SK-N-SH (cell line): ENCODE results near the gene THAP3. TPM values are rescaled to one million over a fixed set of nuclear protein-coding genes. Genes with fewer than 3 reads are reported as not detected.

Experiments
- CTCF ChIA-PET: fragments of 300-600, 350-600 bp; formaldehyde crosslinking; extraction: SDS; loops from one replicate; lab custom pipeline; 2021; lab: Yijun Ruan, JAX
- POLR2A ChIA-PET: fragments of 350-600 bp; sonication (Branson Sonifier 250); formaldehyde crosslinking; extraction: SDS; loops from one replicate; lab custom pipeline; 2020; ENCODE audit warnings: antibody characterized with exemption, inconsistent platforms; lab: Yijun Ruan, JAX
- DNase-seq: peaks from one replicate; pipeline ENCODE4 v3.0.0; 2012
- H2AFZ ChIP-seq: fragments of 200-600 bp; sonication (generic); 2 replicates; pipeline ENCODE4 v1.8.1; 2016; ENCODE audit warnings: antibody characterized with exemption, mild to moderate bottlenecking, low read depth
- H3F3A ChIP-seq: fragments of 200-600 bp; sonication (generic); replicated peaks from 2 replicates; pipeline ENCODE3; 2016; ENCODE audit warnings: antibody characterized with exemption, mild to moderate bottlenecking; ENCODE audit not compliant: insufficient read depth
- H3K27ac ChIP-seq, 2 experiments: fragments of 200-500 bp in 1 of 2; fragments of 200-600 bp in 1 of 2; sonication (Bioruptor generic) in 1 of 2; sonication (generic), shearing (Covaris generic) in 1 of 2; 2 replicates each; pipeline versions ENCODE4 v1.5.1 to v1.6.1; 2014 to 2016; ENCODE audit warnings: low read depth in 2 of 2, inconsistent platforms in 1 of 2, low read length in 1 of 2, mild to moderate bottlenecking in 1 of 2, mixed read lengths in 1 of 2
- H3K27me3 ChIP-seq: fragments of 200-600 bp; sonication (generic), shearing (Covaris generic); 2 replicates; pipeline ENCODE4 v1.6.1; 2016; ENCODE audit warnings: mixed run types; ENCODE audit not compliant: insufficient read depth
- H3K36me3 ChIP-seq, 2 experiments: fragments of 200-500 bp in 1 of 2; fragments of 200-600 bp in 1 of 2; sonication (Bioruptor generic) in 1 of 2; sonication (generic) in 1 of 2; replicated peaks in 1 of 2; 2 replicates each; pipeline versions ENCODE3 to v1.5.1; 2014 to 2016; ENCODE audit warnings: low read length in 1 of 2, mild to moderate bottlenecking in 1 of 2; ENCODE audit not compliant: insufficient read depth in 2 of 2, control insufficient read depth in 1 of 2
- H3K4me1 ChIP-seq, 2 experiments: fragments of 200-500 bp in 1 of 2; fragments of 200-600 bp in 1 of 2; sonication (Bioruptor generic) in 1 of 2; sonication (generic), shearing (Covaris generic) in 1 of 2; 2 replicates each; pipeline versions ENCODE4 v1.5.1 to v1.6.1; 2014 to 2016; ENCODE audit warnings: low read depth in 1 of 2, low read length in 1 of 2, mixed run types in 1 of 2; ENCODE audit not compliant: insufficient read depth in 2 of 2, control insufficient read depth in 1 of 2
- H3K4me2 ChIP-seq: fragments of 200-600 bp; sonication (generic), shearing (Covaris generic); 2 replicates; pipeline ENCODE4 v1.6.1; 2017; ENCODE audit warnings: mixed run types
- H3K4me3 ChIP-seq, 2 experiments: fragments of 200-500 bp in 1 of 2; fragments of 200-600 bp in 1 of 2; sonication (Bioruptor generic) in 1 of 2; sonication (generic), shearing (Covaris generic) in 1 of 2; 2 replicates each; pipeline versions ENCODE4 v1.5.1 to v1.8.1; 2014 to 2016; ENCODE audit warnings: low read depth in 2 of 2, inconsistent platforms in 1 of 2, low read length in 1 of 2, mild to moderate bottlenecking in 1 of 2, mixed read lengths in 1 of 2, moderate library complexity in 1 of 2
- H3K79me2 ChIP-seq: fragments of 200-600 bp; sonication (generic); 2 replicates; pipeline ENCODE4 v1.8.1; 2017; ENCODE audit warnings: mild to moderate bottlenecking; ENCODE audit not compliant: insufficient read depth
- H3K9ac ChIP-seq: fragments of 200-600 bp; sonication (generic); 2 replicates; pipeline ENCODE4 v1.6.1; 2017; ENCODE audit warnings: mixed run types
- H3K9me2 ChIP-seq: fragments of 200-600 bp; sonication (generic); 2 replicates; pipeline ENCODE4 v1.6.1; 2017; ENCODE audit warnings: mixed run types
- H3K9me3 ChIP-seq: fragments of 200-600 bp; sonication (generic); 2 replicates; pipeline ENCODE4 v1.6.1; 2017; ENCODE audit warnings: mixed run types, mild to moderate bottlenecking, moderate library complexity
- H4K20me1 ChIP-seq: fragments of 200-600 bp; sonication (generic); 2 replicates; pipeline ENCODE4 v1.6.1; 2017; ENCODE audit warnings: mild to moderate bottlenecking, mixed run types; ENCODE audit not compliant: insufficient read depth
- CHD2 ChIP-seq: fragments of 150-350 bp; IDR thresholded peaks from 2 replicates; pipeline ENCODE4 v1.6.1; 2018; ENCODE audit warnings: low read length; ENCODE audit not compliant: partially characterized antibody
- CTCF ChIP-seq: fragments of 200-600 bp; sonication (generic); IDR thresholded peaks from 2 replicates; pipeline ENCODE4 v1.6.1; 2017; ENCODE audit warnings: antibody characterized with exemption, mild to moderate bottlenecking, moderate library complexity
- FOSL2 ChIP-seq: IDR thresholded peaks from 2 replicates; pipeline ENCODE4 v1.4.0; 2012; ENCODE audit warnings: low read depth, mild to moderate bottlenecking, moderate library complexity, borderline replicate concordance
- FOXM1 ChIP-seq: IDR thresholded peaks from 2 replicates; pipeline ENCODE4 v1.4.0; 2012; ENCODE audit warnings: low read depth, mild to moderate bottlenecking
- GABPA ChIP-seq: IDR thresholded peaks from 2 replicates; pipeline ENCODE4 v1.4.0; 2012; ENCODE audit warnings: low read depth, mild to moderate bottlenecking
- GATA2 ChIP-seq: sonication (generic); formaldehyde crosslinking; IDR thresholded peaks from 2 replicates; pipeline ENCODE4 v1.5.0; 2020; ENCODE audit warnings: mild to moderate bottlenecking, missing genetic modification reagents
- IRF3 ChIP-seq: fragments of 150-350 bp; IDR thresholded peaks from 2 replicates; pipeline ENCODE4 v1.6.1; 2016; ENCODE audit warnings: mild to moderate bottlenecking, low read depth, low read length
- JUND ChIP-seq: IDR thresholded peaks from 2 replicates; pipeline ENCODE4 v1.4.0; 2012
- NRF1 ChIP-seq: IDR thresholded peaks from 2 replicates; pipeline ENCODE4 v1.6.1; 2012; ENCODE audit warnings: low read depth, mild to moderate bottlenecking, low read length
- PBX3 ChIP-seq: IDR thresholded peaks from 2 replicates; pipeline ENCODE4; 2012
- RAD21 ChIP-seq: IDR thresholded peaks from 2 replicates; pipeline ENCODE4 v1.6.1; 2012; ENCODE audit warnings: mild to moderate bottlenecking, low read length
- RCOR1 ChIP-seq: fragments of 150-350 bp; IDR thresholded peaks from 2 replicates; pipeline ENCODE4 v1.6.1; 2017; ENCODE audit warnings: antibody characterized with exemption, low read length
- REST ChIP-seq: IDR thresholded peaks from 2 replicates; pipeline ENCODE4 v1.6.1; 2012; ENCODE audit warnings: mild to moderate bottlenecking, low read depth, low read length, moderate library complexity
- RXRA ChIP-seq: IDR thresholded peaks from 2 replicates; pipeline ENCODE4 v1.4.0; 2012; ENCODE audit warnings: low read depth, mild to moderate bottlenecking, borderline replicate concordance
- SMC3 ChIP-seq: IDR thresholded peaks from 2 replicates; pipeline ENCODE4 v1.6.1; 2012; ENCODE audit warnings: low read depth, low read length, improper control_type of control experiment
- TEAD4 ChIP-seq: IDR thresholded peaks from 2 replicates; pipeline ENCODE4 v1.4.0; 2012; ENCODE audit warnings: mild to moderate bottlenecking, borderline replicate concordance; ENCODE audit not compliant: insufficient read depth
- ZBTB33 ChIP-seq: IDR thresholded peaks from 2 replicates; pipeline ENCODE4 v1.4.0; 2012; ENCODE audit warnings: low read depth, borderline replicate concordance
- WGBS: methylation state at CpG from one replicate; pipeline ENCODE4 v1.1.6; 2017; ENCODE audit warnings: low lambda C conversion rate; 5-methylcytosine and 5-hydroxymethylcytosine counted together
- polyA plus RNA-seq, 3 experiments: library from polyadenylated mRNA; depleted of rRNA; stranded (reverse); fragments of >200 nt; gene quantifications; 2 replicates each; pipeline ENCODE4 v1.2.3, GENCODE V29; 2012

The THAP3 gene
- polyA plus RNA-seq, 1 of the 3 experiments (the other 2 are of a cell fraction) = 11.1 TPM

DNA sequence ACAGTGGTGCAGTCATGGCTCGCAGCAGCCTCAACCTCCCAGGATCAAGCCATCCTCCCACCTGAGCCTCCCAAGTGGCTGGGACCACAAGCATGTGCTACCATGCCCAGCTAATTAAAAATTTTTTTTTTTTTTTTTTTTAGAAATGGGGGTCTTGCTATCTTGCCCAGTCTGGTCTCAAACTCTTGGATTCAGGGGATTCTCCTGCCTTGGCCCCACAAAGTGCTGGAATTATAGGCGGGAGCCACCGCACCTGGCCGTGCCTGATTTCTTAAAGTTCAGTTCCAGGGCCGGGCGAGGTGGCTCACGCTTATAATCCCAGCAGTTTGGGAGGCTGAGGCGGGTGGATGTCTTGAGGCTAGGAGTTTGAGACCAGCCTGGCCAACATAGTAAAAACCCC lies 6.4 kb downstream of the THAP3 start (continued):
- TF ChIP-seq IRF3 = no peak
- TF ChIP-seq RXRA = no peak
- TF ChIP-seq JUND = no peak
- no peak for TF ChIP-seq ZBTB33
- TF ChIP-seq GATA2 (CRISPR knock-in tag) = no peak
- no peak for TF ChIP-seq GABPA
- no peak for TF ChIP-seq PBX3
- TF ChIP-seq TEAD4 = no peak
- no peak for TF ChIP-seq CHD2

- 93% methylated on average over 11 of the region's 30 CpGs for WGBS
- Histone ChIP-seq H3K4me2 (no peak overlapping the region), H3K4me3 (no peak overlapping the region), H3K27ac (no peak overlapping the region), H3K9ac (no peak overlapping the region), H3K27me3 (no peaks in the 10 kb centered on the region), H3K36me3 (peaks cover 0 to 69% of the 10 kb centered on the region in 2 experiments), H2AFZ (no peak overlapping the region), H3K4me1 (no peaks in the 10 kb centered on the region), H3K9me3 (no peaks in the 10 kb centered on the region), H3F3A (peaks cover 5% of the 10 kb centered on the region), H3K9me2 (no peaks in the 10 kb centered on the region), H4K20me1 (no peaks in the 10 kb centered on the region), H3K79me2 (peaks cover 8% of the 10 kb centered on the region; the same call in 1 of the 2 replicates)
- POLR2A ChIA-PET = no interaction called here
- no peak for DNase-seq
- CTCF ChIA-PET = interaction anchor here (0.7 to 3.8 kb wide), 4 partner anchors 13 to 194 kb away, joined by 3 to 20 read pairs (median 3); partner anchors contain the start of gene NOL9
- TF ChIP-seq IRF3 (no peak), REST (no peak), CTCF (no peak), FOSL2 (no peak), RAD21 (no peak), SMC3 (no peak), RCOR1 (no peak), NRF1 (no peak), FOXM1 (no peak), PBX3 (no peak)
These were observed 8.2 kb downstream of the THAP3 start for GRCh38 chr1:6632588-6633514.
